CD14-positive monocyte (primary cell): ENCODE data around the gene PTGES3L. TPM values are rescaled to one million over a fixed set of nuclear protein-coding genes. Genes with fewer than 3 reads are reported as not detected.
"Not testable (repeated sequence)": the region's sequence is repeated elsewhere in the genome, so short reads cannot be mapped to it uniquely, and the experiment has no call there.

Experiments
- DNase-seq, 3 donors: peaks; one replicate each; pipeline ENCODE4 v3.0.0-alpha.2; 2011 to 2022
- H2AFZ ChIP-seq: 2 replicates; pipeline ENCODE4 v1.6.0; 2012; ENCODE audit warnings: mild to moderate bottlenecking, low read depth, low read length, inconsistent platforms; ENCODE audit not compliant: insufficient read depth, poor library complexity, severe bottlenecking
- H3K27ac ChIP-seq, 2 donors: 1 replicate in 1 of 2; 2 replicates in 1 of 2; pipeline ENCODE4 v1.5.1; 2012 to 2013; ENCODE audit warnings: low read length in 2 of 2, control low read depth in 1 of 2, inconsistent platforms in 1 of 2, low read depth in 1 of 2, mild to moderate bottlenecking in 1 of 2
- H3K27me3 ChIP-seq, 2 donors: one replicate each; pipeline versions ENCODE4 v1.6.0 to v1.6.1; 2011 to 2013; ENCODE audit warnings: low read length in 2 of 2; ENCODE audit not compliant: control insufficient read depth in 2 of 2, insufficient read depth in 2 of 2
- H3K36me3 ChIP-seq, 2 donors: replicated peaks in 1 of 2; 1 replicate in 1 of 2; 2 replicates in 1 of 2; pipeline versions ENCODE4 v1.5.1 to v1.6.1; 2012 to 2013; ENCODE audit warnings: low read length in 2 of 2, control low read depth in 1 of 2, inconsistent platforms in 1 of 2, mild to moderate bottlenecking in 1 of 2; ENCODE audit not compliant: insufficient read depth in 2 of 2, control insufficient read depth in 1 of 2
- H3K4me1 ChIP-seq, 2 donors: 1 replicate in 1 of 2; 2 replicates in 1 of 2; pipeline versions ENCODE4 v1.5.1 to v1.6.1; 2012 to 2013; ENCODE audit warnings: low read length in 2 of 2, control low read depth in 1 of 2, inconsistent platforms in 1 of 2, mild to moderate bottlenecking in 1 of 2, moderate library complexity in 1 of 2; ENCODE audit not compliant: insufficient read depth in 2 of 2, control insufficient read depth in 1 of 2
- H3K4me2 ChIP-seq: replicated peaks from 2 replicates; pipeline ENCODE3; 2012; ENCODE audit warnings: low read length, moderate library complexity, mild to moderate bottlenecking; ENCODE audit not compliant: poor library complexity, severe bottlenecking; ENCODE audit errors: extremely low read depth
- H3K4me3 ChIP-seq, 3 experiments: fragments of 200-600 bp in 1 of 3; sonication (generic) in 1 of 3; replicated peaks in 1 of 3; 1 replicate in 2 of 3; 2 replicates in 1 of 3; pipeline ENCODE4 v1.5.1; 2011 to 2013; ENCODE audit warnings: low read length in 3 of 3, mild to moderate bottlenecking in 3 of 3, control low read depth in 2 of 3, low read depth in 2 of 3, inconsistent platforms in 1 of 3, moderate library complexity in 1 of 3
- H3K79me2 ChIP-seq: 2 replicates; pipeline ENCODE4 v1.6.0; 2012; ENCODE audit warnings: mild to moderate bottlenecking, control low read depth, inconsistent platforms, low read length, moderate library complexity; ENCODE audit not compliant: insufficient read depth
- H3K9ac ChIP-seq: 2 replicates; pipeline ENCODE4 v1.6.0; 2017; ENCODE audit warnings: low read length, mild to moderate bottlenecking; ENCODE audit not compliant: insufficient read depth, poor library complexity, severe bottlenecking
- H3K9me3 ChIP-seq, 2 donors: replicated peaks in 1 of 2; 1 replicate in 1 of 2; 2 replicates in 1 of 2; pipeline versions ENCODE4 v1.5.1 to v1.6.1; 2012 to 2013; ENCODE audit warnings: low read length in 2 of 2, control low read depth in 1 of 2; ENCODE audit not compliant: control insufficient read depth in 1 of 2, insufficient read depth in 1 of 2
- H4K20me1 ChIP-seq: 2 replicates; pipeline ENCODE4 v1.6.0; 2012; ENCODE audit warnings: mild to moderate bottlenecking, low read length, control low read depth, moderate library complexity; ENCODE audit not compliant: insufficient read depth
- H3K27ac Mint-ChIP-seq, 7 donors: one replicate each; pipeline ENCODE4 v1.8.0; 2020; ENCODE audit warnings: mild to moderate bottlenecking in 7 of 7, mixed read lengths in 7 of 7, moderate library complexity in 6 of 7, inconsistent platforms in 2 of 7
- H3K27me3 Mint-ChIP-seq, 3 donors: one replicate each; pipeline ENCODE4 v1.8.0; 2021 to 2022; ENCODE audit warnings: low read depth in 3 of 3, mild to moderate bottlenecking in 3 of 3, mixed read lengths in 3 of 3, moderate library complexity in 3 of 3, inconsistent platforms in 1 of 3
- H3K36me3 Mint-ChIP-seq, 2 donors: one replicate each; pipeline ENCODE4 v1.8.0; 2020; ENCODE audit warnings: mixed read lengths in 2 of 2, inconsistent platforms in 1 of 2, mild to moderate bottlenecking in 1 of 2
- H3K4me1 Mint-ChIP-seq: one replicate; pipeline ENCODE4 v1.8.0; 2020; ENCODE audit warnings: mild to moderate bottlenecking, mixed read lengths
- H3K4me3 Mint-ChIP-seq, 2 donors: one replicate each; pipeline ENCODE4 v1.8.0; 2020; ENCODE audit warnings: mild to moderate bottlenecking in 2 of 2, mixed read lengths in 2 of 2, moderate library complexity in 1 of 2
- H3K9me3 Mint-ChIP-seq, 7 donors: one replicate each; pipeline ENCODE4 v1.8.0; 2020 to 2022; ENCODE audit warnings: mixed read lengths in 7 of 7, mild to moderate bottlenecking in 6 of 7, moderate library complexity in 6 of 7, inconsistent platforms in 2 of 7
- WGBS: methylation state at CpG from one replicate; pipeline ENCODE4 v1.1.5; 2013; ENCODE audit warnings: missing lambda C conversion rate; ENCODE audit not compliant: insufficient coverage; 5-methylcytosine and 5-hydroxymethylcytosine counted together
- intact Hi-C, 2 donors: fragments of 100-400 bp; cut with micrococcal nuclease; formaldehyde crosslinking; loops; one replicate each; pipeline versions ENCODE4 v1.15.0 to v1.15.1; 2023
- polyA plus RNA-seq, 3 donors: library from polyadenylated mRNA; depleted of rRNA in 1 of 3; unstranded in 2 of 3; stranded (reverse) in 1 of 3; fragments of 300-500 nt in 2 of 3; fragments of >200 nt in 1 of 3; fragmentation: Illumina TruSeq in 2 of 3; gene quantifications; 1 replicate in 2 of 3; 2 replicates in 1 of 3; pipeline ENCODE4 v1.2.3, GENCODE V29; 2012 to 2021
- TF ChIP-seq, protein P1 (sequence below): fragments of 200-600 bp; IDR thresholded peaks from one replicate; pipeline ENCODE4 v1.8.0; 2022; ENCODE audit warnings: antibody characterized with exemption, mild to moderate bottlenecking

PTGES3L gene
- polyA plus RNA-seq, 3 donors, result 0.32 TPM; not detected in 2

- DNase-seq, result peak; percentile 75 to 80 (median 76)
- Histone ChIP-seq H4K20me1 (peaks cover 28% of the 10 kb centered on the region), H3K9me3 (no peaks in the 10 kb centered on the region), H2AFZ (peak within 1 kb of the TSS; percentile 99), H3K4me3 (peak within 1 kb of the TSS; percentile 62 to 100 (median 91)), H3K9ac (peak within 1 kb of the TSS; percentile 91), H3K79me2 (peaks cover 42% of the 10 kb centered on the region), H3K4me2 (peak within 1 kb of the TSS; percentile 82), H3K36me3 (peaks cover 21 to 36% of the 10 kb centered on the region in 2 donors), H3K27me3 (no peaks in the 10 kb centered on the region), H3K4me1 (peaks cover 18 to 24% of the 10 kb centered on the region in 2 donors), H3K27ac (peak within 1 kb of the TSS; percentile 75 to 99)
- Mint-ChIP-seq H3K27ac (peak within 1 kb of the TSS; percentile 97 to 99 (median 98)), H3K36me3 (peaks cover 32 to 48% of the 10 kb centered on the region in 2 donors), H3K4me3 (peak within 1 kb of the TSS; percentile 99), H3K27me3 (no peaks in the 10 kb centered on the region), H3K9me3 (no peaks in the 10 kb centered on the region), H3K4me1 (peaks cover 33% of the 10 kb centered on the region)
- TF ChIP-seq, protein P1, sequence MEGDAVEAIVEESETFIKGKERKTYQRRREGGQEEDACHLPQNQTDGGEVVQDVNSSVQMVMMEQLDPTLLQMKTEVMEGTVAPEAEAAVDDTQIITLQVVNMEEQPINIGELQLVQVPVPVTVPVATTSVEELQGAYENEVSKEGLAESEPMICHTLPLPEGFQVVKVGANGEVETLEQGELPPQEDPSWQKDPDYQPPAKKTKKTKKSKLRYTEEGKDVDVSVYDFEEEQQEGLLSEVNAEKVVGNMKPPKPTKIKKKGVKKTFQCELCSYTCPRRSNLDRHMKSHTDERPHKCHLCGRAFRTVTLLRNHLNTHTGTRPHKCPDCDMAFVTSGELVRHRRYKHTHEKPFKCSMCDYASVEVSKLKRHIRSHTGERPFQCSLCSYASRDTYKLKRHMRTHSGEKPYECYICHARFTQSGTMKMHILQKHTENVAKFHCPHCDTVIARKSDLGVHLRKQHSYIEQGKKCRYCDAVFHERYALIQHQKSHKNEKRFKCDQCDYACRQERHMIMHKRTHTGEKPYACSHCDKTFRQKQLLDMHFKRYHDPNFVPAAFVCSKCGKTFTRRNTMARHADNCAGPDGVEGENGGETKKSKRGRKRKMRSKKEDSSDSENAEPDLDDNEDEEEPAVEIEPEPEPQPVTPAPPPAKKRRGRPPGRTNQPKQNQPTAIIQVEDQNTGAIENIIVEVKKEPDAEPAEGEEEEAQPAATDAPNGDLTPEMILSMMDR, result peak; percentile 35
- 2% methylated on average over 6 of the region's 18 CpGs for WGBS
- intact Hi-C loops, result no loop called here
Observed at GRCh38 chr17:43006639-43007551, 27.0 kb upstream of the PTGES3L start, which contains the start of gene IFI35. Gene IFI35 (plus strand): TSS chr17:43006784. CDS start chr17:43006948, 164 bp downstream.

DNA sequence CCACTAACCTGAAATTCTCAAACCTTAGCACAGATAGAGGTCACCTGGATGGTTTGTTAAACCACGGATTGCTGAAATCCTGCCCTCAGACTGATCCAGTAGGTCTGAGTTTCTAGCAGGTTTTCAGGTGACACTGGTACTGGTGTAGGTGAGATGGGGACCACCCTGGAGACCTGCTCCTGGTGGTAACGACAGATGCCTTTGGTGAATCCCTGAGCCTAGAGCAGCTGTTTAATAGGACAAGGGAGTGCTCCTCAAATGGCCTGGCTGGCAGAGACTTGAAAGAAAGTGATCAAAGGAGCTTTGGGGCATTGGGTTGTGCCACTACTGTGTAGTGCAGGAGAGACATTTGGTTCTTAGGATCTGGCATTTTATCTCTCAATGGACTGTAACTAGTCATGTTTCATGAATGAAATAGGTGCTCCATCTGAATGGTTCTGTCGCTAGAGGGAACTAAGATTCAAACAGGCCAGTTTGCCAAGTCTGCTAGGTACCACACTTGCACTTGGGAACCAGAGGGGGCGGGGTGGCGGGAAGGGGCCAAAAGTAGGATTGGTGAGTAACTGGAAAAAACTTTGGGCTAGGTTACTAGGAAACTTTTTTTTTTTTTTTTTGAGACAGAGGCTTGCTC is 23.8 kb upstream of the PTGES3L start:
- no peaks in the 10 kb centered on the region for H3K9me3 ChIP-seq
- peaks cover 50 to 56% of the 10 kb centered on the region in 2 donors for H3K4me1 ChIP-seq
- H3K27ac ChIP-seq, result peak overlapping the region in 1 of 2 donors; percentile 17
- no peak overlapping the region for H2AFZ ChIP-seq
- H3K27me3 Mint-ChIP-seq, result peaks cover 0 to 3% (median 0%) of the 10 kb centered on the region in 3 donors
- H3K4me3 ChIP-seq, result no peak overlapping the region
- 86% methylated on average over 4 of the region's 5 CpGs for WGBS
- H3K9me3 Mint-ChIP-seq, result no peaks in the 10 kb centered on the region
- no peak overlapping the region for H3K4me3 Mint-ChIP-seq
- H3K9ac ChIP-seq, result no peak overlapping the region
- DNase-seq, result no peak
- peaks cover 54% of the 10 kb centered on the region for H3K4me1 Mint-ChIP-seq
- H3K79me2 ChIP-seq, result peaks cover 55% of the 10 kb centered on the region
- H3K27ac Mint-ChIP-seq, result peak overlapping the region in 4 of 7 donors; percentile 30 to 74 (median 68)
- peaks cover 33 to 48% of the 10 kb centered on the region in 2 donors for H3K36me3 ChIP-seq
- intact Hi-C loops, result no loop called here
- H3K27me3 ChIP-seq, result no peaks in the 10 kb centered on the region
- no peak overlapping the region for H3K4me2 ChIP-seq
- TF ChIP-seq, protein P1, result no peak
- peaks cover 38 to 57% of the 10 kb centered on the region in 2 donors for H3K36me3 Mint-ChIP-seq
- peaks cover 42% of the 10 kb centered on the region for H4K20me1 ChIP-seq

DNA sequence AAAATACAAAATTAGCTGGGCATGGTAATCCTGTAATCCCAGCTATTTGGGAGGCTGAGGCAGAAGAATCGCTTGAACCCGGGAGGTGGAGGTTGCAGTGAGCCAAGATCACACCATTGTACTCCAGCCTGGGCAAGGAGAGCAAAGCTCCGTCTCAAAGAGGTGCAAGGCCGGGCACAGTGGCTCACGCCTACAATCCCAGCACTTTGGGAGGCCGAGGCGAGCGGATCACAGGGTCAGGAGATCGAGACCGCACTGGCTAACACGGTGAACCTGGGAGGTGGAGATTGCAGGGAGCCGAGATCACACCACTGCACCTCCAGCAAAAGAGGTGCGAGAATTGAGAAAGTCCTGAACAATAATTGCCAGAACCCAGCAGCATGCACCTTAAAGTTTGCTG is 21.0 kb upstream of the PTGES3L start:
- H3K9ac ChIP-seq, result peak overlapping the region; percentile 29
- H3K79me2 ChIP-seq, result peaks cover 38% of the 10 kb centered on the region
- Mint-ChIP-seq H3K36me3 (peaks cover 38 to 57% of the 10 kb centered on the region in 2 donors), H3K4me3 (peak overlapping the region; percentile 11 to 43), H3K4me1 (peaks cover 45% of the 10 kb centered on the region), H3K27ac (peak overlapping the region; percentile 83 to 97 (median 93))
- H3K4me3 ChIP-seq, intact Hi-C loops, H3K9me3 ChIP-seq, DNase-seq, H3K27me3 ChIP-seq, H3K9me3 Mint-ChIP-seq, H2AFZ ChIP-seq, H3K4me2 ChIP-seq, H3K27me3 Mint-ChIP-seq: not testable (repeated sequence)
- peaks cover 33 to 48% of the 10 kb centered on the region in 2 donors for H3K36me3 ChIP-seq
- H4K20me1 ChIP-seq, result peaks cover 43% of the 10 kb centered on the region
- H3K27ac ChIP-seq, result peak overlapping the region; percentile 75 to 99
- WGBS, result 90% methylated on average over 13 of the region's 13 CpGs
- peaks cover 47 to 50% of the 10 kb centered on the region in 2 donors for H3K4me1 ChIP-seq
